GM10847 (cell line): ENCODE data around the gene SEC16A.

Experiments used
- POLR2A ChIP-seq: IDR thresholded peaks from 2 replicates; pipeline ENCODE4 v1.6.1; 2011; ENCODE audit not compliant: insufficient read length; ENCODE audit errors: extremely low read depth

The SEC16A gene

GRCh38 chr9:136395345-136396218 is 87.3 kb downstream of the SEC16A start:
- no peak for TF ChIP-seq POLR2A

GRCh38 chr9:136395020-136395340 is 87.9 kb downstream of the SEC16A start:
- no peak for TF ChIP-seq POLR2A

GRCh38 chr9:136394312-136395019 is 88.4 kb downstream of the SEC16A start:
- no peak for TF ChIP-seq POLR2A

- TF ChIP-seq POLR2A, result no peak
These were observed 89.3 kb downstream of the SEC16A start for GRCh38 chr9:136393531-136393930.

GRCh38 chr9:136392538-136393449 is 90.0 kb downstream of the SEC16A start:
- no peak for TF ChIP-seq POLR2A

- TF ChIP-seq POLR2A, result no peak
These were observed 90.9 kb downstream of the SEC16A start for GRCh38 chr9:136391737-136392537.
